T-helper 2 cell (primary cell): ENCODE data around the gene C1orf74.
A peak's percentile ranks its signal among the peaks of the same experiment; 100 is the strongest.
"Not testable (repeated sequence)": the region's sequence is repeated elsewhere in the genome, so short reads cannot be mapped to it uniquely, and the experiment has no call there.

Source experiments
- DNase-seq, 5 experiments: peaks; one replicate each; pipeline versions ENCODE4 v3.0.0 to v3.0.0-alpha.2; 2012 to 2022

Gene C1orf74

DNA sequence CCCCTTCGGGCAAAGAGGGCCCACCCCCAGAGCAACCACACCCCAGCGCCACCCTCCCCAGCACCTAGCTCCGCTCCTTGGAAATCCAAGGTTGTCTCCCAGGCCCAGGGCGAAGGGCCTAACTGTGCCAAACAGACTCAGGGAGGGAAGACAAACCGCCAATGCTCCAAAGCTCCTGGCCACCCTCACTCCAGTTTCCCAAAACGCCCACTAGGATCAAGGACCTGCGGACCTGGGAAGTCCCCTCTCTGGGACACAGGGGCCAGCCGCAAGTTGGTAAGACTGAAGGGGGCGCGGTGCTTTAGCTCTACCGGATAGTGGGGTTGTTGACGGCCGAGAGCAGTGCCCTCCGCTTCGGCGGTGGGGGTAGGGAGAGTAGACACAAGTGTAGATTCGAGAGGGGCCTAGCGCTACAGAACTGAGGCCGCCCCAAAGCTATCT is 21.0 kb upstream of the C1orf74 start:
- no peak for DNase-seq

DNA sequence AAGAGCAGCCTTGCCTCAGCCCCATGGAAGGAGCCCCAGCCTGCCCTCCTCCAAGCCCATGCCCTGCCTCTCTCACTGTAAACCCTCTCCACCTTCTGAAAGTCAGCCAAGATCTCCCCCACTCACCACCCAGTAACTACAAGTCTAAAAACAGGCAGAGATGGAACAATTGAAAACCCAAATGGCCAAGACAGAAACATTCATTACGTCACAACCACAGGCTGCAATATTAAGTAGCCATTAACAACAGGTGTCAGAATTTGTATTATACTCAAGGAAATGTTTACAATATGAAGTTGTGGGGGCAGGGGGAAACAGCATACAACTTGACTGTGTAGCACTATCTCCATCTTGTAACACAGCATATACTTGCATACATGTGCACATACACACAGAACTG is 19.2 kb upstream of the C1orf74 start:
- DNase-seq = no peak

DNA sequence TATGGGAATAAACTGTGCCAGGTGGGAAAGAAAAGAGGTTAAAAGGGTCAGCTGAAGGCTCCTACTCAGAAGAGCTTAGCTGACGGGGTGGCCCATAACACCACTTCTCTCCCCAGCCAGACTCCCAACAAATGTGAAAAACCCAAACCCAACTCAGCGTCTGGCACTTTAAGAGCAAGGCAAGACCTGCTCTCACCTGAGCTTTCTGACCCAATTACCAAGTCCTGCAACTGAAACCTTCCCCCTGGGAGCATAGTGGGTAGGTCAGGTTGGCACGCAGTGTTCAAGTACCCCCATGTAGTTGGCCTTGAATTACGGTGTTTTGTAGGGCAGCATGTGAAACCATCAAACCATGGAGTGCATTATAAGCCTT is 18.4 kb upstream of the C1orf74 start:
- no peak for DNase-seq

DNA sequence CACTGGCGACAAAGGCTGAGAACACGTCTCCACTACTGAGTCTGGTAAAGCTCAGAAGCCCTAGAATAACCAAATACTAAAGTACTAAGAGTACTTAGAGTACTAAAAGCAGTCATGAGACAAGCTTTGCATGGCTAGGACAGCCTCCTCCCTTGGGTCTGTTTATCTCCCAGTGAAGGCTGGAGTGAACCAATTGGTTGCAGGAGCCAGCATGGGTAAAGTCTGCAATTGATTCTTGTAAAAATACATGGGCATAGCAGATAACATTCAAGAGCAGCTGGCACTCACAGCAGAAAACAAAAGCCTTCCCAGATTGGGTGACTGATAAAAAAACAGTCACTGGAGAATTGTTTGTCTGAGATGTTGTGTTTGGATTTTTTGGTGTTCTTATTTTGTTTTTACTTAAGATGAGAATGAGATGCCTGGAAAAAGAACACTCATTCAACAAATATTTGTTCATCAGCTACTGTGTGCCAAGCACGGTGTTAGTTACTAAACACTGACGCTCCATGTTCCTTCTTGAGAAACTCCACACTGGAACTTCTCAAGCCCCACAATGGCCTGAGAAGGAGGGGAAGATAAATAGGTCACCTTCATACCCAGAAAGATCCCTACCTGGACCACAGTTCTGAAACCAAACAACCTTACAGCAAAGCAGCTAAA is 17.9 kb upstream of the C1orf74 start:
- DNase-seq = no peak

DNA sequence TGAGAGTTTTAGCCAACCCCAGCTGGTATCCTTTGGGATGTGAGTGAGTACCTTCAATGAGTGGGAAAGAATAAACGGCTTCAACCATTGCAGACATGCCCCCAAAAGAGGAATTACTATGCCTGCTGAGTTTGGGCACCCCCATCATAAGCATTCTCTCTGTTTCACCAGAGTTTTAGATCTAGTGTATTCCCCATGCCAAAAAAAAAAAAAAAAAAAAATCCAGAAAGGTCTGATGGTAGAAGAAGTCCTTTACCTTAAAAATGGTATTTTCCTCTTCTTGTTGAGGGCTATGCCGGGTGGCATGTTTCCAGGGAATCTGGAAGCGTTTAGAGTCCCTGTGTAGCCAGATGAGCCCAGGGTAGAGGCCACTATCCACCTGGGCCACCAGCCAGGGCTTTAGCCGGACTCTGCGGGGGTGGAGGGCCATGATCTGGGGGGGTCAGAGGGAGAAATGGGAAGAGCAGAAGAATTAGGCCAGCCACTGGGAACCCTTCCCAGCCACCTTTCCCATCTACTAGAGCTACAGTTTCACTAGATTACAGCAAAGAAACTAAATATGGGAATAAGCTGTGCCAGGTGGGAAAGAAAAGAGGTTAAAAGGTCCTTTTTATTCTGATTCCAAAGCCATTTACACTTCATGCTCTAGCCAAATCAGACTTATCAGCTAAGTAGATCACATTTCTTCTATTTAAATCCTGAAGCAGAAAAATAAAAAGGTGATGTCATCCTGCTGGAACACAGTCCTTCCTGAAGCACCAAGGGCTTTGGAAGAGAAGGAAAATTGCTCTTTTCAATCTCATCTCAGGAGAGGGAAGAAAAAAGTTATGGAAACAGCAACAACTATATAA is 16.9 kb upstream of the C1orf74 start:
- DNase-seq = no peak

DNA sequence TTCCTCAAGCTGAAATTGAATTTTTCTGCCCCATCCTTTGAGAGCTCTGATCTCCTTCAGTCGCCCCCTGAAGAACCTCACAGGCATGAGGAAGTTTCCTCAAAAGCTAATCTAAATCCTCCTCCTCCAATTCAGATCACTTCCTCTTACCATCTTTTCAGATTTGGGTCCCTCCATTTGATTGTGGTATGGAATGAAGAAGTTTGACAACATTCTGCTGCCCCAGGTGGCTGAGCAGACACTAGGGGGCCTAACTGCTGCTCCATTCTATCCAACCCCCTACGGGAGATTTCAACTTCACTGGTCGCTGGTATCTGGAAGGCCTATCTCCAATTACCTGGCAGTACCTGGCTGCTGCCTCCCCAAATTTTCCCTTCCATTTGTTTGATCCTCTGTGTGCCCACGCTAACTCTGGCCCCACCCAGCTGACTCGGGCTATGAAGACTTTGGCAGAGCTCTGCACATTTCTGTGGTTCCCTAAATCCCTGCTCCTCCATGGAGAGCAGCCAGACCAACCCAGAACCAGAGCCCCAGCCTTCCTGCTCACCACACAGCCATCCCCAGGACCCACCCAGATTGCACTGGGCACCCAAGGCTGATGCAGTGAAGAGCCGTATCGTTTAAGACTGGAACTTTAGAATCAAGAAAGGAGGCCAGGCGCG is 13.8 kb upstream of the C1orf74 start:
- DNase-seq = no peak

DNA sequence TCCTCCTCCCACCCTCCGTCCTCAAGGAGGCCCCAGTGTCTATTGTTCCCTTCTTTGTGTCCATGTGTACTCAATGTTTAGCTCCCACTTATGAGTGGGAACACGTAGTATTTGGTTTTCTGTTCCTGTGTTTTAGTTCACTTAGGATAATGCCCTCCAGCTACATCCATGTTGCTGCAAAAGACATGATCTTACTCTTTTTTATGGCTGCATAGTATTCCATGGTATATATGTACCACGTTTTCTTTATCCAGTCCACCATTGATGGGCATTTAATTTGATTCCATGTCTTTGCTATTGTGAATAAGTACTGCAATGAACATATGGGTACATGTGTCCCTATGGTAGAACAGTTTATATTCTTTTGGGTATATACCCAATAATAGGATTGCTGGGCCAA is 9.4 kb upstream of the C1orf74 start:
- DNase-seq = not testable (repeated sequence)

DNA sequence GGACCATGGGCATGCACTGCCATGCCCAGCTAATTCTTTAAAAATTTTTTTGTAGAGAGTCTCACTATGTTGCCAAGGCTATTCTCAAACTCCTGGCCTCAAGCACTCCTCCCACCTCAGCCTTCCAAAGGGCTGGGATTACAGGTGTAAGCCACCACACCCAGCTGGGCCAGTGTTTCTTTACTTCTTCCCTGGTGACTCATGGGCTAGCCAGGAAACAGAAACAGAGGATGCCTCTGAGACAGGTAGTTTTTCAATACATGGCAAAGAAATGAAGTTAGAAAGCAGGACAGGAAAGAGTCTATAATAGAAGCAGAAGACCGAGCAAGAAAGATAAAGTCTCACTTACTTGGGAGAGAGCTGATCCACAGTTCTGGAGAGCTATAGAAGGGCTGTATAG is 7.6 kb upstream of the C1orf74 start:
- no peak for DNase-seq

DNA sequence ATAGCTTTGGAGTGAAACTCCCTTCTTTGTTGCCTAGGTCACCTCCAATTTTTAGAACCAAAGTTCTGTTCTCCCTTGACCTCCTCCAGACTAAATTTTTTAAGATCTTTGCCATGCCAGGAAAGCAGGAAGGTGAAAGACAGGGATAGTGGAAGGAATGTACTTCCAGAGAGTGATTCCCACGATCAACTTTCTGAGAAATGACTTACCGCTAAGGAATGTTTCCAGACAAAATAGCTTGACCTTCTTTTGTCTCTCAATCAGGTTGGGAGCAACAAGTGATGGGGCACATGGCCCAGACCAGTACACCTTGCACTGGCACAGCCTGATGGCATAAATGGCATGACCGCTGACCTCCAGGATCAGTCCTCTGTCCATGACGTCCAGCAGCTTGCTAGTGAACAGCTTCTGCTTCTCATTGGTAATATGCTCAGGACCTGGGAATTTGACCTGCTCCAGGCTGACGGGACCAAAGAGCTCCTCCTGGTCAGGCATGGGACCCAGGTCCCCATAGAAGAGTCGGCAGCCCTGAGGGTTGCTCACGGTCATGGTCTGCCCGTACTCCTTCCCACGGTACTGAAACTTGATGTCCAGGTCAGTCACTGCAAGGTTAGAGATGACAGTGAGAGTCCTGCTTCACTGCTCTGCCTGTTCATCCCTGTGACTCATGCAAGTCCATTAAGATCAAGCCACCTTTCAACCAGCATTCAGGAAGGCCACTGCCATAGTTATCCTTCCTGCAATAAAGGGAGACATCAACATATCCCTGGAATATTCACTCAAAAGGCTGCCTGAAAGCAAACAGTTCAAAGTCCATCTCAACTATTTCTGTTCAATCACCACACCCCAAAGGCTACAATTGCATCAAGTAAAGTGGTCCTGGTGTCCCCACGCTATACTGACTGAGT is 6.2 kb upstream of the C1orf74 start:
- DNase-seq = no peak

DNA sequence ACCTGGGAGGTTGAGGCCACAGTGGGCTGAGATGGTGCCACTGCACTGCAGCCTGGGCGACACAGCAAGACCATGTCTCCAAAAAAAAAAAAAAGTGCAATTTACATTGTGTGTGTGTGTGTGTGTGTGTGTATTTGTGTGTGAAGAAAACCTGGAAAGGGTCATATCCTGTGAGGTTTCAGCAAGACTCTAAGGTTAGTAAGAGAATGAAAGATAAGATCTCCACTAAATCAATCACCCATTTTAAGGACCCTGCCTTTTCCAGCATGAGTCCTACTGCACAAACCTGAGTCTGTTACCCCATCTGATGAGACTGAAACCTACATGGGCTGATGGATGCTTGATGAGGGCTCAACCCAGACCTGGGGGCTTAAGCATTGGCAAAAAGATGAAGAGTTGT is 4.9 kb upstream of the C1orf74 start:
- peak in 1 of 5 experiments; percentile 82 for DNase-seq

DNA sequence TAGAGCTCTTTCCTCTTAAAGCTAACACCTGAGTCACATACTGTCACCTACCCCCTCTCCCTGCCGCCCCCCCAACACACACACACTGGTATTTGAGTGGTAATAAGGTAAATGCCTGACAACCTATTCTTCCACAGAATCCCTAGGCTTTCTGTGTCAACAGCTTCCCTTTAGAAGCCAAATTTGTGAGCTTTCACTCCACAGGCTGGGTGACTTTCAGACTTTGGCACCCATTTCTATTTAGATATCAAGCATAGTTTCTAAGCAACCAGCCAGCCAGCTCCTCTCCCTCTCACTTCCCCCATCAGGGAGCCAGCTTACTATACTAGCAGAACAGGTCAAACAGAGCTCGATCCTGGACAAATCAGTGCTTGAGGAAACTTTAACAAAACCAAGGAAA is 3.2 kb upstream of the C1orf74 start:
- DNase-seq = no peak

DNA sequence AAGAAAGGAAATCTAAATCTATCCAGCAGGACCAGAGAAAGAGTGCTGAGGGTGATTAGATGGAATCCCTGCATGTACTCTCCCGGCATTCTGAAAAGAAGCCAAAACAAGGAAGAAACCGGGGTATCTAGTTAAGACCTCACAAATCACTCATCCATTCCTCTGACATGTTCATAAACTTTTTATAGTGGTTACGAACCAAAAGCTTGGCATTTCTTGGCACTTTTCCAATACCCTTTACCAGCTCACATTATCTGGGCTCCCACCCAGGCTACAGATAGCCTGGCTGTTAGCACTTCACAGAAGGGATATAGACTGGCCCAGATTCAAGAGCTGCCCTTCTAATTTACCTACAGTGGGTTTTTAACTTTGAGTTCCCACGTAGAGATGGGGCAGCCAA is 1.8 kb upstream of the C1orf74 start:
- no peak for DNase-seq

DNA sequence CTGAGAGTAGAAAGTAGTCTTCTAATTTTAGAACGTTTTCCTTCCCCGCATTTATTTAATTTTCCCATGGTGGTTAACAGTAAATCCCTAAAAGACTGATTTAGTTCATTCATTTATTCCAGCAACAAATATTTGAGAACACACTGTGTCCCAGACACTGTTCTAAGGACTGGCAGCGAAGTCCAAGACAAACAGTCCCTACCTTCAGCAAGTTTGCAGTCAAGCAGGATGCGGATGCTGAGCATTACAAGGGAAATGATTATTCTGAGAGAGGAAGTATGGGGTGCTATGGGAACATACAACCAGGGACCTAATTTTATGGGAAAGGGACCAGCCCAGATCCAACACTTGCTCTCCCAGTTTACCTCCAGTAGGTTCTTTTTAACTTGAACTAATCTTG is 1.2 kb upstream of the C1orf74 start:
- no peak for DNase-seq

DNA sequence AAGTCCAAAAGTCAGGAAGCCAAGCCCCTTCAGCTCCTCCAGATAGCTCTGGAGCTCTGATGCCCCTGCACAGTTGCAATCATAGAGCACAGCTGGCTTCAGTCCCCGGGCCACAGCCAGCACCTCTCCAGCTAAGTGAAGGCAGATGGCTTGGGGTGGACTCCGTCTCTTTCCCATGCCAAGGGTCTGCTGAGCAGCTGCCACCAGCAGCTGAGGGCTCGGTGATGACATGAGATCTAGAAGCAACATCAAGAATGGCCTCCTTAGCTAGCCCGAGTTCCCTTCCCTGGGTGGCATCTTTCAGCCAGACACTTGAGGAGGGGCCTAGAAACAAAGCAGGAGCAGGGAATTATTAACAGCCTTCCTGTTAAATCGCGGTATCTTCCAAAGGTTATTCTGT is 973 bp downstream of the C1orf74 start:
- no peak for DNase-seq

DNA sequence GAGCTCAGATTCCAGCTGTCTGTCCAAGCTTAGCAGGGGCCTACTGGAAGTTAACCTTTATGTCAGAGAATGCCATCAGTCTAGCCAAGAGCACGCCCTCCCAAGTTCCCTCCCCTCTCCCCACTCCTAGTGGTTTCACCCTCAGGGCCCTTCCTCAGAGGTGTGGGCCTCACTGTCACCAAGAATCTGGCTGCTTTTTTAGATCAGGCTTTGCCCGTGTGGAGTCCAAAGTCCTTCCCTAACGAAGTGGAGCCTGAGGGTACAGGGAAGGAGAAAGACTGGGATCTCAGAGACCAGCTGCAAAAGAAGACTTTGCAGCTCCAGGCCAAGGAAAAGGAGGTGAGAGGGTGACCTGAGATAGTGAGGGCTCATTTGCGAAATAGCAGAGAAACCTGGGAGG is 4.1 kb downstream of the C1orf74 start:
- DNase-seq = no peak

DNA sequence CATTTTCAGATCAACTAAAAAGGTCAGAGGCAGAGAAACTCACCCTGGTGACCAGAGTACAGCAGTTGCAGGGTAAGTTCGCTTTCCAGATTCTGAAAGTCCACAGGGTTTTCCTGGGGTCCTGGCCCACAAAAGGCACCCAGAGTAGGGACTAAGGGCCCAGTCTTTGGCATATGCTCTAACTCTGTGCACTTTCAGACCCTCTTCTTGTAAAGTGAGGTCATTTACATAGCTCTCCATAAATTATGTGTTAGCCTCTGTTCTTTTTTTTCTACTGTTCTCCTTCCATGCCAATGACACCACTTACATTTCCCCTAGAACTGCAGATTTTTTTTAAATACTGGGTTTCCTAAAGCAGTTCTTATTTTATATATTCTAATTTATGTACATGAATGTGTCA is 6.3 kb downstream of the C1orf74 start:
- DNase-seq = no peak

DNA sequence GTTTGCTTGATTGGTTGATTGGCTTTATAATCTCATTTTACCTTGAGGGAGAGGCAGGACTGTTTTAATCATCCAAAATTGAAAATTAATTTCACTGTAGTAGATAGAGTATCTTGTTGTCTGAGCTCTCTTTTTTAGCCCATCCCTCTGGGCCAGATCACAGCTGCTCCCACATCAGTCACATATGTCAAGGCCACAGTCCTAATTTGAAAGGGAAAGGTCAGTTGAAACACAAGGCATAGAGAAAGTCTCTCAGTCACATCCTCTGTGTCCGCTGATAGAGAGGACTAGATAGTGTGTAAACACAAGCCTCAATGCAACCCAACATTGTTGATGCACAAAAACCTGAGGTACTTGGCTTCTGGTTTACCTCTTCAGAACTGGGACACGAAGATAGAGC is 6.8 kb downstream of the C1orf74 start:
- no peak for DNase-seq

DNA sequence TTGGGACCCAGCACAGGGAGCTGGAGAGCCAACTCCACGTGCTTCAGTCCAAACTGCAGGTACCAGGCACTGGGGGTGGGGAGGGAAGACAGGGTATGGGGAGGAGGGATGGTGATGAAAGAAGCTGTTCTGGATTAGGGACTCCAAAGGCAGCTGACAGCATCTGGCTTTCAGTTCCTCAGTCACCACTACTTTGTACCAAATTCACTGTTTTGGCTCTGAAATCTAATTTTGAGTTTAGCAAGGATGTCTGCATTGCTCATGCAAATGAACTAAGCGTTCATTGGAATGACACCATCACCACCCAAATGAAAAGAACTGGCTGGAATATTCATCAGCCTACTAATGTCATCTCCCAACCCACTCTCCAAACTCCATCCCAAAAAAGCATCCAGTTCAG is 8.7 kb downstream of the C1orf74 start:
- no peak for DNase-seq

DNA sequence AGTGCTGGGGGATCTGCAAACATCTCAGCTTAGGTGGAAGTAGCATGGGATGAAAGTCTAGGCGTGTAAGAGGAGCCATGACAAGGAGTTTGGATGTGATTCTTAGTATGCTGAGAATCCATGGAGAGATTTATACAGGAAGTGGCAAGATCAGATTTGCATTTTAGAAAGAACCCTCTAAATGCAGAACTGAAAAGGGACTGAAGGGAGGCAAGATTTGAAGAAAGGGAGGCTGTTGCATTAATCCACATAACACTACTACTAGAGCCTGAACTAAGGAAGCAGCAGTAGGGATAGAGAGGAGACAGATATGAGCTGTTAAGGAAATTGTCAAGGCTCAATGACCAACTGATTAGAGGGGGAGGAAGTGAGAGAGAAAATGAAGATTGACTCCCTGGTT is 9.8 kb downstream of the C1orf74 start:
- DNase-seq = no peak

DNA sequence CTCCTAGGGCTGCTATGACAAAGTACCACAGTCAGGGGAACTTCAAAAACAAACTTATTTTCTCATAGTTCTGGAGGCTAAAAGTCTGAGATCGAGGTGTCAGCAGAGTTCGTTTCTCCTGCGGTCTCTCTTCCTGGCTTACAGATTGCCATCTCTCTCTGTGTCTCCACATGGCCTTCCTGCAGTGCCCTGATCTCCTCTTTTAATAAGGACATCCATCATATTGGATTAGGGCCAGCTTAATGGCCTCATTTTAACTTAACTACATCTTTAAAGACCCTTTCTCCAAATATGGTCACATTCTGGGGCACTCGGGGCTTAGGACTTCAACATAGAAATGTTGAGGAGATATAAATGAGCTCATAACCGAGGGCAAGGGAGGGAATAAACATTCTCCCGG is 12.2 kb downstream of the C1orf74 start:
- no peak for DNase-seq

DNA sequence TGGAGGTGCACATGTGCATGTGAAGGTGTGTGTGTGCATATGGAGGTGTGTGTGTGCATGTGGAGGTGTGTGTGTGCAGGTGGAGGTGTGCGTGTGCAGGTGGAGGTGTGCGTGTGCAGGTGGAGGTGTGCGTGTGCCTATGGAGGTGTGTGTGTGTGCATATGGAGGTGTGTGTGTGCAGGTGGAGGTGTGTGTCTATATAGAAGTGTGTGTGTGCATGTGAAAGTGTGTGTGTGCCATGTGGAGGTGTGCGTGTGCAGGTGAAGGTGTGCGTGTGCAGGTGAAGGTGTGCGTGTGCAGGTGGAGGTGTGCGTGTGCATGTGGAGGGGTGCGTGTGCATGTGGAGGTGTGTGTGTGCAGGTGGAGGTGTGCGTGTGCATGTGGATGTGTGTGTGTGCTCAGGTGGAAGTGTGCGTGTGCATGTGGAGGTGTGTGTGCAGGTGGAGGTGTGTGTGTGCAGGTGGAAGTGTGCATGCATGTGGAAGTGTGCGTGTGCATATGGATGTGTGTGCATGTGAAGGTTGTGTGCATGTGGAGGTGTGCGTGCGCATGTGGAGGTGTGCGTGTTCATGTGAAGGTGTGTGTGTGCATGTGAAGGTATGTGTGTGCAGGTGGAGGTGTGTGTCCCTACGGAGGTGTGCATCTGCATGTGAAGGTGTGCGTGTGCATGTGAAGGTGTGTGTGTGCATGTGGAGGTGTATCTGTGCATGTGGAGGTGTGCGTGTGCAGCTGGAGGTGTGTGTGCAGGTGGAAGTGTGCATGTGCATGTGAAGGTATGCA is 13.5 kb downstream of the C1orf74 start:
- no peak for DNase-seq

DNA sequence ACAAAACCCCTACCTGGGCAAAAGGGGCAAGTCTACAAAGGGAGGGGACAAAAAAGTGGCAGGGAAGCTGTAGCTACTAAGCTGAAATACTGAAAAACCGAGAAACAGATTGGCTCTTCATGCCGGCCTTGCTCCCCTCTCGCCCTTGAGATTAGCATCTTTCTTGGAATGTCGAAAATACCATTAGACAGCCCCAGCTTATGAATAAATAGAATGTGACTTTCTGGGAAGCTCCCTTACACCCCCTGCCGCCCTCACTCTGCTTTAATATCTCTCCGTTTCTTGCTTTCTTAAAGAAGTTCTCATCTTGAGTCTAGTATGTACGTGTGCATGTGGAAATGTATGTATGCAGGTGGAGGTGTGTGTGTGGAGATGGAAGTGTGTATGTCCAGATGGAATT is 14.4 kb downstream of the C1orf74 start:
- no peak for DNase-seq
